Measurements from ENCODE around the gene CYP1B1. TPM values are rescaled to one million over a fixed set of nuclear protein-coding genes. Genes with fewer than 3 reads are reported as not detected.
"Not testable (repeated sequence)": the region's sequence is repeated elsewhere in the genome, so short reads cannot be mapped to it uniquely, and the experiment has no call there.

CYP1B1 gene
- total RNA-seq, 1 experiment from 2014 or later, result 29.9 TPM

DNA sequence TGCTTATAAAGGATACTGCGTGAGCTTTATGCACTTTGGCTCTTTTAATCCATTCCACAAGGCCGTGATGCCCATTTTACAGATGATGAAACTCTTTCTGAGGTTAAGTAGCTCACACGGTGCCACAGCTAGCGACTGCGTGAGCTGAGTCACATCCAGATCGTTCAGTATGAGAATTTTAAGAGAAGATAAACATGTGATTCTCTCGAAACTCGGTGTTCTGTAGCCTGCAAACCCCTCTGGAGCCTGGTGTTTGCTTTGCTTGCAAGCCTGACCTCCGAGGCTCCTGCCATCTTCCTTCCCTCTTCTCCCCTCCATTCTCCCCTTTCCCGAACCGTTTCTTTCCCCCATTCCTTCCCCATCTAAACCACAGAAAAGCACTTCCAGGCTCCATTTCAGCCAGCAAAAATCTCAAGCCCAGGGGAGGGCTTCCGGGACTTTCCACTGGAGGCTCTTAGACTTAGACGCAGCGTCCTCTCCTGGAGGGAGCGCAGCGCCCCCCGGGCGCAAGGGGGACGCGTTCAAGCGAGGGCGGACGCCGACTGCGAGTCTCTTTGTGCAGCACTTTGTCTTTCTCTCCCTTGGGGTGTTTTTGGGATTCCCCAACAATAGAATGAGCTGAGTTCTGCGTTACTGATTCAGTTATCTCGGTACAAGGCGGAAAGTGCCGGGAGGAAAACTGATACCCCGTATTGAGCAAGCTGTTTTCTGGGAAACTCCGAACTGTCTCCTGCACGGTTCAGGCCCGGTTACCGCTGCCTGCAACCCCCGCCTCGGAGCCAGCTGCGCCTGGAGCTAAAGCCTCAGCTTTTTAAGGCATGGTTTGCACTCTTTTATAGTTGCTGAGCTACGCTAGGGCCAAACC, 38.0 kb downstream of the CYP1B1 start:
- no peak for DNase-seq (ENCODE audit: low spot score)

DNA sequence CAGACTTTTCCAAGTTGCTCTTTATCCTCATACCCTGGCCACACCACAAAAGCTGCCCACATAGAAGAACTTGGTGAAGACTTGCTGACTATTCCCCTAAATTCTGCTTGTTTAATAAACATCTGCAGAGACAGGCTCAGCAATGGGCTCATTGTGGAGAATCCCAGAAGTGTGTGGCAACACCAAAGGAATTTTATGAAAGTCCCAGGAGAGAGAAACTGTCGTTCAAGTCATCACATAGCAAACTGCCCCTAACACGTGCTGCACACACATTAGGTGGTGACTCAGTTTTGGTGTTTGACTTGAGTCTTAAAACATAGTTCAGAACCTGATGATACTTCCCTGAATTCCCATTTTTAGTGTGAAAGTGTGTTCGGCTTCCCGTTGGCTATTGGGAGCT, 38.6 kb downstream of the CYP1B1 start:
- no peak for DNase-seq (ENCODE audit: low spot score)

DNA sequence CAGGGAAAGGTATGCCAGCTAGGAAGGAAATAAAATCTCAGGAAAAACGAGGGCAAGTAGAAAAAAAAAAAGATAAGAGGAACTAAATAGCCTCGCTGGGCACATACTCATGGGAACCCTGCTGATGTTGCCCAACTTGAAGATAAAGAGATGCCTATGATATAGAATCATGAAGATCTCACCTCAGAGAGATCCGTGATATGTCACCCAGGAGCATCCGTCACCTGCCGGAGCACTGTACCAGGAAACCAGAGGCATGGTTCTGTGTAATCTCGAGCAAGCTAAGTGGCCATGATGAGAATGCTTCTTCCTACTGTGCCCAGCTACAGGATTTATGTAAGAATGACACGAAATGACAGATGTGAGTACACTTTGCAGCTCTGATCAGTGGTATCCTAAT, 40.0 kb downstream of the CYP1B1 start:
- no peak for DNase-seq (ENCODE audit: low spot score)

DNA sequence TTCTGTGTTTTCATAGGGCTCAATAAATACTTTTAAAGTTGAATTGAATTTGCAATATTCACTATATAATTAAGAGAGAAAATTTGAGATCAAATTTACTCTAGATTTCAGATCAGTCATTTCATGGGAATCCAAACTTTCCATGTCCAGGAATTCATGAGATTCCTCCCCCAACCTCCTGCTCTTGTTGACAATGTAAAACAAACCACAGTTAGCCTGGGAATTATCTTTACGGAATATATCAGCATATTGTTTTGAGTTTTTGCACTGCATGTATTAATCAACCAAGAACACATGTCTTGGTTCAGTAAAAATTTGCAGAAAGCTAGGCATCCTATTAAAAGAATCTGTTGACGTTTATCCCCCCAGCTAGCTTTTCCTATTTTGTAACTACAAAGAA, 42.3 kb downstream of the CYP1B1 start:
- no peak for DNase-seq (ENCODE audit: low spot score)

DNA sequence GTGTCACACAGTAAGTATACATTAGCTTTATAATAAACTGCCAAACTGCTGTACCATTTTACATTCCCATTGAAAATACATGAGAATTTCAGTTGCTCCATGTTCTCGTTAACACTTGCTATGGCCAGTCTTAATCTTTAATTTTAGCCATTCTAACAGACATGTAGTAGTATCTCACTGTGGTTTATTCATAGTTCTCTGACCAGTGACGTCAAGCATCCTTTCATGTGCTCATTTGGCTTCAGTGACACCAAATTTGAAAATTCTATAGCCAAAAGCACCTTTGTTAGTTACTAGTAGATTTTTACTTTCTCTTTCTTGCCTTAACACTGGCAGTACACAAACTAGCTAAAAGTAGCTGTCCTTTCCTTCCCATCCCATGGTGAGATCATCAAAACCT, 43.0 kb downstream of the CYP1B1 start:
- no peak for DNase-seq (ENCODE audit: low spot score)

DNA sequence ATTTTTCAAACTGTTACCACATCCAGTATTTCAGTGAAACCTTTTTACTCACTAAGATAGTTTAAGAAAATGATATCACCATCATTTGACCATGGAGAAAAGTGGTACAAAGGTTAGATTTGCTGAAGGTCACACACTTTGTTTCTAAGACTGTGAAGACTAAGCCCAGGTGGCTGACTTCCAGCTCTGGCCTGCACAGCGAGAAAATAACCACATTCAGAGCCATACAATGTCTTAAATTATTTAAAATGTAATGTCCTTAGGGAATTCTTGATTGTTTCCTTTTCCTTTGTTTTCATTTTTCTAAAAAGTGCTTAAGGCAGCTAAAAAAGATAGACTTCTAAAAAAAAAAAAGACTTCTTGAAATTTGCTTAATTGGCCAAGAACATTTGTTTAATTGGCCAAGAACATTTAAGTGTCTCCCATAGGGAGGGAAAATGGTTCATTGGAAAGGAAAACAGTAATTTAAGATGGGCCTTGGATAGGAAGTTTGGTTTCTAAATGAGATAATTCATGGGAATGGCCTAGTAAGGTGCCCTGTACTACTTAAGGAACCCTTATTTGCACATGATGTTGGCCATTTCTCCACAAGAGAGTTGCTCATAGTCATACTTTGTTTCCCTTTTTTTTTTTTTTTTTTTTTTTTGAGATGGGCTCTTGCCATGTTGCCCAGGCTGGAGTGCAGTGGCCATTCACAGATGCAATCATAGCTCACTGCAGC, 45.2 kb downstream of the CYP1B1 start:
- no peak for DNase-seq (ENCODE audit: low spot score)

DNA sequence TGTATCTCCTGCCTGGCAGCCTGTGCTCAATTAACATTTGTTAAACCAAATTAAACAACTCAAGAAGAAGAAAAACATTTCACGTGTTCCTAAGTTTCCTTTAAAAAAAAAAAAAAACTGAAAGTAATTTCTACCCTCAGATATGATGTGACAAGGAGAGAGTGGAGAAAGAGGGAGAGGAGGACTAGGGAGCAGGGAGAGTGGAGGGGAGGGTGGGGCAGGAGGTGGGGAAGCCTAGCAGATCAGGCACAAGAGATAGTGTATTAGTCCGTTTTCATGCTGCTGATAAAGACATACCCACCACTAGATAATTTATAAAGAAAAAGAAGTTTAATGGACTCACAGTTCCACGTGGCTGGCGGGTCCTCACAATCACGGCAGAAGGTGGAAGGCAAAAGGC, 46.4 kb downstream of the CYP1B1 start:
- no peak for DNase-seq (ENCODE audit: low spot score)

DNA sequence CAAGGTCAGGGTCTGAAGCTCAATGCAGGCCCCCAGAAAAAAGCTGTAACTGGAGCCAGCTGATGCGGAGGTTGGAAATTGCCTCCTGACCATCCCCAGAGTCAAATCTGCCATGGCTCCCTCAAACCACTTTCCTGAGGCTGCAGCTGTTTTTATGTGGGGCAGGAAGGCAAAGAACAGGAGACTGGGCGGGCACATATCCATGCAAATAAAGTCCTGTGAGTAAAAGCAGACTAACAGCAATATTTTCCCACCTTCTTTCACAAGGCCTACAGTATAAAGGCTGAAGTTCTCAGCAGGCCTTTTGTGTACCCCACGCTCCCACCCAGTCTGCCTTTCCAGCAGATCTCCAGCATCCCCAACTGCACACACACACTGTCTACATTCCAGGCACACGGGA, 47.1 kb downstream of the CYP1B1 start:
- DNase-seq (ENCODE audit: low spot score), result no peak

DNA sequence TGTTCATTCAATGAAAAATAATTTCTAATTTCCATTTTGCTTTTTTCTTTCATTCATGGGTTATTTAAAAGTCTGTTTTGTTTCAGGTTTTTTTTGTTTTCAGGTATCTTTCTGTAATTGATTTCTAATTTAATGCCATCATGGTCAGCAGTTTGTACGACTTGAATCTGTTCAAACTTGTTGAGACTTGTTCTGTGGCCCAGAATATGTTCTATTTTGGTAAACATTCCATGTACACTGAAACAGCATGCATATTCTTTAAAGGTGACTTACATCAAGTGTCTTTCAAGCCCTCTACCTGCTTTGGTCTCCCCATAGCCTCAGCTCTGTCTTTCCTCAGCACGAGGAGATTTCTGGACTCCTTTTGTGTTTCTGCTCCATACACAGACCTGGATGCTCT, 49.1 kb downstream of the CYP1B1 start:
- DNase-seq (ENCODE audit: low spot score), result no peak

DNA sequence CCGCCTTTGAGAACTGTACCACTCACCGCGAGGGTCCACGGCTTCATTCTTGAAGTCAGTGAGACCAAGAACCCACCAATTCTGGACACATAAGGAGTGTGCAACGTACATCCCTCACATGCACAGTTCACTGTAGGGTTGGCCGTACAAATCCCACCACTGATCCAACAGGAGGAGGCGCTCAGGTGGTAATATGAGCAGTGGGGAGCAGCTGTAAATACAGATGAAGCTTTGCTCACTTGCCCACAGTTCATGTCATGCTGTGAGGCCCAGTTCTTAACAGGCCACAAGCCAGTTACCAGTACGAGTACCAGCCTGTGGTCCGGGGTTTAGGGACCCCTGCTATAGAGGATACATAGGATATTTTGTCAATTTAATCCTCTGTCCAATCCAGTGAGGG, 54.4 kb downstream of the CYP1B1 start:
- DNase-seq (ENCODE audit: low spot score), result no peak

DNA sequence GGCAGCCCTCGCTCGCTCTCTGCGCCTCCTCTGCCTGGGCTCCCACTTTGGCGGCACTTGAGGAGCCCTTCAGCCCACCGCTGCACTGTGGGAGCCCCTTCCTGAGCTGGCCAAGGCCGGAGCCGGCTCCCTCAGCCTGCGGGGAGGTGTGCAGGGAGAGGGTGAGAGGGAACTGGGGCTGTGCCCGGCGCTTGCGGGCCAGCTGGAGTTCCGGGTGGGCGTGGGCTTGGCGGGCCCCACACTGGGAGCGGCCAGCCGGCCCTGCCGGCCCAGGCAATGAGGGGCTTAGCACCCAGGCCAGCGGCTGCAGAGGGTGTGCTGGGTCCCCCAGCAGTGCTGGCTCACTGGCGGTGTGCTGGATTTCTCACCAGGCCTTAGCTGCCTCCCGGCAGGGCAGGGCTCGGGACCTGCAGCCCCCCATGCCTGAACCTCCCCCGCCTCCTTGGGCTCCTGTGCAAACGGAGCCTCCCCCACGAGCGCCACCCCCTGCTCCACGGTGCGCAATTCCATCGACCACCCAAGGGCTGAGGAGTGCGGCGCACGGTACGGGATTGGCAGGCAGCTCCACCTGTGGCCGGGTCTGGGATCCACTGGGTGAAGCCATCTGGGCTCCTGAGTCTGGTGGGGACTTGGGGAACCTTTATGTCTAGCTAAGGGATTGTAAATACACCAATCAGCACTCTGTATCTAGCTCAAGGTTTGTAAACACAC, 55.4 kb downstream of the CYP1B1 start:
- DNase-seq (ENCODE audit: low spot score), result not testable (repeated sequence)

DNA sequence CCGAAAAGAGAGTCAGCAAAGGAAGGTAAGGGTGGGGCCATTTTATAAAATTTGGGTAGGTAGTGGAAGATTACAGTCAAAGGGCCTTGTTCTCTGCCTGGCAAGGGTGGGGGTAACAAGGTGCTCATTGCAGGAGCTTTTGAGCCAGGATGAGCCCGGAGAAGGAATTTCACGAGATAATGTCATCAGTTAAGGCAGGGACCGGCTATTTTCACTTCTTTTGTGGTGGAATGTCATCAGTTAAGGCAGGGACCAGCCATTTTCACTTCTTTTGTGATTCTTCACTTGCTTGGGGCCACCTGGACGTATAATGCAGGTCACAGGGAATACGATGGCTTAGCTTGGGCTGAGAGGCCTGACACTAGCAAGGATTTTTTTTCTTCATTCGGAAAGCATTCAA, 58.1 kb downstream of the CYP1B1 start:
- DNase-seq (ENCODE audit: low spot score), result no peak

Other genes with a start within 250 kb of the CYP1B1 start
- gene RMDN2, start 150.9 kb downstream of the CYP1B1 start, total RNA-seq (2014; rRNA removed; shearing (Covaris generic)), result 1.7 and 2.4 TPM in 2 replicates